Osteoblast (primary cell): ENCODE measurements around the gene MDFI. TPM values are rescaled to one million over a fixed set of nuclear protein-coding genes. Genes with fewer than 3 reads are reported as not detected.
A peak's percentile ranks its signal among the peaks of the same experiment; 100 is the strongest.

ENCODE experiments used
- DNase-seq: peaks from one replicate; pipeline ENCODE4 v3.0.0; 2011; ENCODE audit warnings: low spot score, mixed read lengths; ENCODE audit not compliant: insufficient read length; ENCODE audit errors: missing footprints
- H2AFZ ChIP-seq: 2 replicates; pipeline ENCODE4 v1.6.0; 2011; ENCODE audit warnings: mild to moderate bottlenecking, low read length
- H3K27ac ChIP-seq: 2 replicates; pipeline ENCODE4 v1.5.1; 2011; ENCODE audit warnings: mild to moderate bottlenecking, low read depth, low read length, moderate library complexity
- H3K27me3 ChIP-seq: 2 replicates; pipeline ENCODE4 v1.6.0; 2012; ENCODE audit warnings: mild to moderate bottlenecking, control low read depth, inconsistent platforms, low read length, moderate library complexity; ENCODE audit not compliant: insufficient read depth
- H3K36me3 ChIP-seq: 2 replicates; pipeline ENCODE4 v1.5.1; 2011; ENCODE audit warnings: mild to moderate bottlenecking, low read length, control low read depth, moderate library complexity; ENCODE audit not compliant: insufficient read depth
- H3K4me1 ChIP-seq: 2 replicates; pipeline ENCODE4 v1.5.1; 2011; ENCODE audit warnings: mild to moderate bottlenecking, low read length, control low read depth, moderate library complexity; ENCODE audit not compliant: insufficient read depth
- H3K4me2 ChIP-seq: 2 replicates; pipeline ENCODE4 v1.6.0; 2011; ENCODE audit warnings: mild to moderate bottlenecking, low read length; ENCODE audit not compliant: insufficient read depth
- H3K4me3 ChIP-seq: fragments of 200-600 bp; sonication (generic); 3 replicates; pipeline ENCODE4 v1.5.1; 2012; ENCODE audit warnings: mild to moderate bottlenecking, low read length, inconsistent platforms; ENCODE audit not compliant: insufficient read depth
- H3K79me2 ChIP-seq: 2 replicates; pipeline ENCODE4 v1.6.0; 2012; ENCODE audit warnings: mild to moderate bottlenecking, low read length, control low read depth, inconsistent platforms; ENCODE audit not compliant: insufficient read depth
- H3K9me3 ChIP-seq: 2 replicates; pipeline ENCODE4 v1.5.1; 2011; ENCODE audit warnings: low read depth, low read length, control low read depth
- H4K20me1 ChIP-seq: 2 replicates; pipeline ENCODE4 v1.6.0; 2012; ENCODE audit warnings: mild to moderate bottlenecking, low read length, control low read depth; ENCODE audit not compliant: insufficient read depth
- CTCF ChIP-seq: IDR thresholded peaks from 2 replicates; pipeline ENCODE4 v1.5.1; 2011; ENCODE audit warnings: mild to moderate bottlenecking, low read depth, low read length, moderate library complexity; ENCODE audit errors: extremely low read depth
- total RNA-seq: library from RNA; depleted of rRNA; stranded (reverse); fragments of >200 nt; gene quantifications from 2 replicates; pipeline ENCODE4 v1.2.3, GENCODE V29; 2012

MDFI gene
- total RNA-seq, 1 donor, result 0.72 TPM

GRCh38 chr6:41596807-41597206, 41.5 kb upstream of the MDFI start:
- Histone ChIP-seq H3K36me3 (no peaks in the 10 kb centered on the region), H3K4me1 (no peaks in the 10 kb centered on the region), H2AFZ (no peak overlapping the region), H3K79me2 (no peaks in the 10 kb centered on the region), H3K27me3 (no peaks in the 10 kb centered on the region), H4K20me1 (peaks cover 3% of the 10 kb centered on the region), H3K9me3 (no peaks in the 10 kb centered on the region), H3K4me3 (no peak overlapping the region), H3K4me2 (no peak overlapping the region), H3K27ac (no peak overlapping the region)
- no peak for DNase-seq
- no peak for TF ChIP-seq CTCF

GRCh38 chr6:41597246-41598000, 40.8 kb upstream of the MDFI start:
- H2AFZ ChIP-seq, result no peak overlapping the region
- peak; percentile 66 for DNase-seq
- H4K20me1 ChIP-seq, result no peaks in the 10 kb centered on the region
- H3K79me2 ChIP-seq, result no peaks in the 10 kb centered on the region
- no peak for TF ChIP-seq CTCF
- peaks cover under 1% of the 10 kb centered on the region for H3K4me1 ChIP-seq
- H3K36me3 ChIP-seq, result no peaks in the 10 kb centered on the region
- H3K27ac ChIP-seq, result no peak overlapping the region
- H3K4me2 ChIP-seq, result no peak overlapping the region
- H3K9me3 ChIP-seq, result no peaks in the 10 kb centered on the region
- H3K27me3 ChIP-seq, result no peaks in the 10 kb centered on the region
- no peak overlapping the region for H3K4me3 ChIP-seq

GRCh38 chr6:41598670-41599014, 39.6 kb upstream of the MDFI start:
- Histone ChIP-seq H3K9me3 (no peaks in the 10 kb centered on the region), H3K27me3 (no peaks in the 10 kb centered on the region), H3K4me3 (no peak overlapping the region), H3K4me2 (no peak overlapping the region), H3K36me3 (no peaks in the 10 kb centered on the region), H3K4me1 (peaks cover 6% of the 10 kb centered on the region), H3K79me2 (no peaks in the 10 kb centered on the region), H2AFZ (no peak overlapping the region), H4K20me1 (no peaks in the 10 kb centered on the region), H3K27ac (no peak overlapping the region)
- TF ChIP-seq CTCF, result no peak
- peak; percentile 57 for DNase-seq

GRCh38 chr6:41599015-41599851, 39.0 kb upstream of the MDFI start:
- H3K79me2 ChIP-seq, result no peaks in the 10 kb centered on the region
- no peak overlapping the region for H3K4me2 ChIP-seq
- H3K4me1 ChIP-seq, result peaks cover 6% of the 10 kb centered on the region
- H2AFZ ChIP-seq, result no peak overlapping the region
- no peaks in the 10 kb centered on the region for H4K20me1 ChIP-seq
- no peaks in the 10 kb centered on the region for H3K27me3 ChIP-seq
- no peaks in the 10 kb centered on the region for H3K36me3 ChIP-seq
- no peak overlapping the region for H3K4me3 ChIP-seq
- no peak for TF ChIP-seq CTCF
- peak; percentile 54 for DNase-seq
- H3K27ac ChIP-seq, result no peak overlapping the region
- H3K9me3 ChIP-seq, result no peaks in the 10 kb centered on the region
